Endodermal cell (in vitro differentiated cells): Measurements from ENCODE around the gene RASD1. TPM values are rescaled to one million over a fixed set of nuclear protein-coding genes. Genes with fewer than 3 reads are reported as not detected.

Source experiments
- DNase-seq: peaks from one replicate; pipeline ENCODE4 v3.0.0-alpha.2; 2017
- H3K27ac ChIP-seq: 2 replicates; pipeline ENCODE4 v1.5.1; 2013; ENCODE audit warnings: mild to moderate bottlenecking, low read depth, low read length, moderate library complexity
- H3K27me3 ChIP-seq: 2 replicates; pipeline ENCODE4 v1.6.1; 2013; ENCODE audit warnings: mild to moderate bottlenecking, low read length, moderate library complexity; ENCODE audit not compliant: insufficient read depth, control insufficient read depth, poor library complexity, severe bottlenecking
- H3K36me3 ChIP-seq: 2 replicates; pipeline ENCODE4 v1.7.0; 2013; ENCODE audit warnings: mild to moderate bottlenecking, low read length, moderate library complexity; ENCODE audit not compliant: control insufficient read depth, insufficient read depth
- H3K4me1 ChIP-seq: one replicate; pipeline ENCODE4 v1.7.0; 2013; ENCODE audit warnings: low read length; ENCODE audit not compliant: control insufficient read depth, insufficient read depth
- H3K4me3 ChIP-seq: 2 replicates; pipeline ENCODE4 v1.5.1; 2013; ENCODE audit warnings: mild to moderate bottlenecking, low read length, moderate library complexity
- H3K9ac ChIP-seq: 2 replicates; pipeline ENCODE4 v1.6.1; 2013; ENCODE audit warnings: mild to moderate bottlenecking, low read length, moderate library complexity; ENCODE audit not compliant: poor library complexity, severe bottlenecking; ENCODE audit errors: extremely low read depth
- H3K9me3 ChIP-seq: 2 replicates; pipeline ENCODE4 v1.6.1; 2013; ENCODE audit warnings: mild to moderate bottlenecking, low read length, moderate library complexity; ENCODE audit not compliant: control insufficient read depth
- H3K27ac Mint-ChIP-seq: 2 replicates; pipeline ENCODE4 v1.8.0; 2020; ENCODE audit warnings: mixed read lengths
- H3K27me3 Mint-ChIP-seq: 2 replicates; pipeline ENCODE4 v1.8.0; 2021; ENCODE audit warnings: mild to moderate bottlenecking, mixed read lengths; ENCODE audit not compliant: insufficient read depth
- H3K36me3 Mint-ChIP-seq: 2 replicates; pipeline ENCODE4 v1.8.0; 2020; ENCODE audit warnings: low read depth, mixed read lengths
- H3K4me1 Mint-ChIP-seq: 2 replicates; pipeline ENCODE4 v1.8.0; 2020; ENCODE audit warnings: mixed read lengths
- H3K4me3 Mint-ChIP-seq: 2 replicates; pipeline ENCODE4 v1.8.0; 2020; ENCODE audit warnings: mild to moderate bottlenecking, moderate library complexity, mixed read lengths
- H3K9me3 Mint-ChIP-seq: 2 replicates; pipeline ENCODE4 v1.8.0; 2020; ENCODE audit warnings: mild to moderate bottlenecking, mixed read lengths
- CTCF ChIP-seq: fragments of 200-600 bp; sonication (generic); conservative IDR thresholded peaks from 2 replicates; pipeline ENCODE4 v1.5.0; 2021; ENCODE audit warnings: antibody characterized with exemption, mild to moderate bottlenecking
- WGBS, 2 experiments: methylation state at CpG; one replicate each; pipeline versions ENCODE4 v1.1.5 to v1.1.7; 2013; ENCODE audit warnings: missing lambda C conversion rate in 2 of 2, mixed read lengths in 1 of 2; ENCODE audit not compliant: insufficient coverage in 1 of 2, insufficient read length in 1 of 2; 5-methylcytosine and 5-hydroxymethylcytosine counted together
- total RNA-seq, 2 donors: library from RNA; stranded (reverse); fragmentation: NEBNext Ultra II Directional in 1 of 2; extraction: Animal tissue kit (Norgen Biotek cat#: 25700) in 1 of 2; gene quantifications; 2 replicates in 1 of 2; 3 replicates in 1 of 2; pipeline ENCODE4 v1.2.1, GENCODE V29; 2021

Gene RASD1
- total RNA-seq, 2 donors from 2014 or later = 1.9 to 2.5 TPM

DNA sequence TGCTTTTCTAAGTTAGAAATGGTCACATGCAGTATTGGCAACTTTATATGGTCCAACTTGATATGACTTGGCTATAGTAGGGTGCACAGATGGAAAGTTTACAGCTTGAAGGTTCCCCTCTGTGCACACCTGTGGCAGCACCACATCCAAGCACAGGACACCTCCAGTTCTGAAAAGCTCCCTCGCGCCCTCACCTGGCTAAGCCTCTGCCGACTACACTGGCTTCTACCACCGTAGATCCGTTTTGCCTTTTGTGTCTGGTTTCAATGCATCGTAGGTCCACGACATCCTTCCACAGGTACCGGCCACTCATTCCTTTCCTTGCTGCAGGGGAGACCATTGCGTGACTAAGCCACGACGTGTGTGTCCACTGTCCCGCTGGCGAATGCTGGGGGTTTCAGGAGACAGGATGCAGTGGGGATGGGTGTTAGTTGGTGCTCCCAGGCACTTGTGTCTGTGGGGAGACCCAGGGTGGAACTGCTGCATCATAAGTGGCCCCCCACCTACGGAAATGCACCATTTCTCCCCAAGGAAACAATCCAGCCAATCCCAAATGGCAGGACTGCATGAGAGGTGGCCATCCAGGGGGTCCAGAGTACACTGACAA lies 4.9 kb upstream of the RASD1 start:
- 66 to 69% methylated on average over 13 to 14 of the region's 14 CpGs for WGBS, 2 experiments
- peak; percentile 92 for DNase-seq
- H3K36me3 Mint-ChIP-seq = no peaks in the 10 kb centered on the region
- Histone ChIP-seq H3K4me3 (no peak overlapping the region), H3K27ac (no peak overlapping the region), H3K9me3 (no peaks in the 10 kb centered on the region), H3K9ac (no peak overlapping the region), H3K36me3 (no peaks in the 10 kb centered on the region), H3K27me3 (peaks cover under 1% of the 10 kb centered on the region), H3K4me1 (no peaks in the 10 kb centered on the region)
- TF ChIP-seq CTCF = peak; percentile 76
- peaks cover 8% of the 10 kb centered on the region for H3K27me3 Mint-ChIP-seq
- H3K9me3 Mint-ChIP-seq = no peaks in the 10 kb centered on the region
- no peak overlapping the region for H3K4me3 Mint-ChIP-seq
- H3K27ac Mint-ChIP-seq = no peak overlapping the region
- H3K4me1 Mint-ChIP-seq = no peaks in the 10 kb centered on the region

GRCh38 chr17:17499402-17500145 lies 3.4 kb upstream of the RASD1 start:
- Histone ChIP-seq H3K27me3 (peaks cover 16% of the 10 kb centered on the region), H3K27ac (no peak overlapping the region), H3K36me3 (no peaks in the 10 kb centered on the region), H3K9ac (no peak overlapping the region), H3K4me1 (no peaks in the 10 kb centered on the region), H3K4me3 (no peak overlapping the region), H3K9me3 (no peaks in the 10 kb centered on the region)
- H3K36me3 Mint-ChIP-seq = no peaks in the 10 kb centered on the region
- no peak for TF ChIP-seq CTCF
- peaks cover 5% of the 10 kb centered on the region for H3K4me1 Mint-ChIP-seq
- WGBS, 2 experiments = 85 to 87% methylated on average over 10 to 17 of the region's 17 CpGs
- H3K9me3 Mint-ChIP-seq = no peaks in the 10 kb centered on the region
- no peak for DNase-seq
- H3K27ac Mint-ChIP-seq = no peak overlapping the region
- peaks cover 23% of the 10 kb centered on the region for H3K27me3 Mint-ChIP-seq
- H3K4me3 Mint-ChIP-seq = no peak overlapping the region

DNA sequence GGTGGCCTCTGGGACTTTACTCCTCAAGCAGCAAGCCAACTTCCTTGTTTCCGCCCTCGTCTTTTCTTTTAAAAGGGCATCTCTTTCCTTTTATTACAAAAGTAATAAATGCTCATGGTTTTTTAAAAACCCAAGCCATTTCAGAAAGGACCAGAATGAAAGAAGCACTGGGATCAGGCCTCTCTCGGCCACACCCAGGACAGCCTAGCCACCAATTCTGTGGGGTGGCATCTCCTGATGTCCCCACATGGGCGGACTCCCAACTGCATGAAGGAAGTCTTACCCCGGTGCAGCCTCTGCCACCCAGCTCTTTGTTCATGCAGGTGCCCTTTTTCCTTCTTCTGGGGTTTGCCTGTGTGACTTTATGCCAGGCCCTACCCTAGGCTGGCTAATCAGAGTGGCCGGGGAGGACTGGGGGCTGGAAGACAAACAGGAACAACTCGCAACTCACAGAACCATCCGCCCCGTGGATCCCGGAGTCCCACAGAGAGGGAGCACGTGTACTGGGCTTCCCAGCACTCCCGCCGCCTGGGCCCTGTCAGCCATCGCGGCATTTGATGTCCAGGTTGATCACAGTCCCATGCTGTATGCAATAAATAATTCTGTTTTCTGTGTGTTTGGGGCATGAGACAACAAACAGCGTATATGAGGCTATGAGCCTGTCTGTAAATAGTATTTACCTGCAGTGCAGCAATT lies 2.6 kb upstream of the RASD1 start:
- WGBS, 2 experiments = 90 to 95% methylated on average over 13 to 16 of the region's 16 CpGs
- Mint-ChIP-seq H3K4me3 (no peak overlapping the region), H3K27ac (no peak overlapping the region), H3K9me3 (no peaks in the 10 kb centered on the region), H3K27me3 (peaks cover 25% of the 10 kb centered on the region), H3K36me3 (no peaks in the 10 kb centered on the region), H3K4me1 (peaks cover 11% of the 10 kb centered on the region)
- TF ChIP-seq CTCF = no peak
- no peak for DNase-seq
- no peaks in the 10 kb centered on the region for H3K9me3 ChIP-seq
- no peaks in the 10 kb centered on the region for H3K36me3 ChIP-seq
- H3K27ac ChIP-seq = no peak overlapping the region
- peaks cover 19% of the 10 kb centered on the region for H3K27me3 ChIP-seq
- H3K4me3 ChIP-seq = no peak overlapping the region
- no peaks in the 10 kb centered on the region for H3K4me1 ChIP-seq
- H3K9ac ChIP-seq = no peak overlapping the region
